Keratinocyte (primary cell): Measurements from ENCODE around the gene MDK.

Experiments used
- CTCF ChIP-seq, 3 experiments: IDR thresholded peaks in 1 of 3; conservative IDR thresholded peaks in 1 of 3; optimal IDR thresholded peaks in 1 of 3; 2 replicates in 2 of 3; 3 replicates in 1 of 3; pipeline versions ENCODE3 to v1.5.1; 2011; ENCODE audit warnings: low read length in 3 of 3, mild to moderate bottlenecking in 3 of 3, moderate library complexity in 2 of 3, control low read depth in 1 of 3, inconsistent platforms in 1 of 3; ENCODE audit not compliant: insufficient read depth in 2 of 3; ENCODE audit errors: extremely low read depth in 1 of 3
- EZH2 ChIP-seq: IDR thresholded peaks from one replicate; pipeline ENCODE4 v1.6.1; 2012; ENCODE audit warnings: inconsistent platforms, mild to moderate bottlenecking, low read length, moderate library complexity

DNA sequence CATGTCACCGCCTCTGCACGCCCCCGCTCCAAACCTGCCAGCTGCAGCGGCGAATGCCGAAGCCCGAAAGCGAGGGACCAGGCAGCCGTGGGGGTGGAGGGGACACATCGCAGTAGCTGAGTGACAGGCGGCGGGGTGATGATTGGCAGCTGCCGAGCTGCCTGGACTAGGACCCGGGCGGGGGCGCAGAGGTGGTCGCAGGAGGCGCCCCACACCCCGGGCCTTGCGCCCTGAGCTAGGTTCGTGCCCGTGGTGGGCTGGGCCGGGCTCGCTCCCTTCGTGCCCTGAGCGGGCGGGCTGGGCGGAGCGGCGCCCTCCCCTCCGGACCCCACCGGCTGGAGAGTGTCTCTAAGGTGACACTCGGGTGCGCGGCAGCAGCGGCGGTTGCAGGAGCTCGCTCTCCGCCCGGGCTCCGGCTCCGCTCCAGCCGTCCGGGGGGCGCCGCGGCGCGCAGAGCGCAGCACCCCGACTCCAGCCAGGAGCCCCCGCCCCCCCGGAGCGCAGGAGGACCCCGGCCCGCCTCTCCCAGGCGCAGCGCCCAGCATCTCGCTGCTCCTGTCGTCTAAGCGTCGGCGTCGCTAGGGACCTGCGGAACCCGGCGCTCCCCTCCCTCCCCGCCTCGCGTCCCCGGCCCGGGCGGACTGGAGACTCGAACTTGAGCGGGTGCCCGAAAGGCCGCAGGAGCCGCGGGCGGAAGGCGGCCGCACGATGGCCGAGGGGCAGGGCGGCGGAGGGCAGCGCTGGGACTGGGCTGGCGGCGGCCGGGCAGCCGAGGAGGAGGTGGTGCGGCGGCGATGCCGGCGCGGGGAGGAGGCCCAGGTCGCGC lies 48.7 kb upstream of the MDK start:
- TF ChIP-seq CTCF (optimal IDR thresholded peaks at IDR 0.05 in 1 of 3, IDR thresholded peaks at IDR 0.05 in 1 of 3, conservative IDR thresholded peaks at IDR 0.05 in 1 of 3; ENCODE audit: extremely low read depth in 1 of 3, insufficient read depth in 2 of 3, low read length in 3 of 3), result no peak
- TF ChIP-seq EZH2, result peak; percentile 67
